HG03442 (cell line): ENCODE results near the gene FAM227B.
"Not testable (repeated sequence)": the region's sequence is repeated elsewhere in the genome, so short reads cannot be mapped to it uniquely, and the experiment has no call there.

ENCODE experiments used
- ATAC-seq: cut with Tn5 transposase; IDR thresholded peaks from one replicate; pipeline ENCODE4 v1.9.1; 2021; ENCODE audit warnings: mild to moderate bottlenecking, moderate library complexity; ENCODE audit not compliant: unreplicated experiment

The FAM227B gene

GRCh38 chr15:49441356-49441755, 179.3 kb downstream of the FAM227B start:
- no peak for ATAC-seq

- ATAC-seq: no peak
Observed at GRCh38 chr15:49439678-49440395, 180.8 kb downstream of the FAM227B start.

GRCh38 chr15:49438962-49439631, 181.5 kb downstream of the FAM227B start:
- no peak for ATAC-seq

GRCh38 chr15:49436751-49437150, 183.9 kb downstream of the FAM227B start:
- no peak for ATAC-seq

DNA sequence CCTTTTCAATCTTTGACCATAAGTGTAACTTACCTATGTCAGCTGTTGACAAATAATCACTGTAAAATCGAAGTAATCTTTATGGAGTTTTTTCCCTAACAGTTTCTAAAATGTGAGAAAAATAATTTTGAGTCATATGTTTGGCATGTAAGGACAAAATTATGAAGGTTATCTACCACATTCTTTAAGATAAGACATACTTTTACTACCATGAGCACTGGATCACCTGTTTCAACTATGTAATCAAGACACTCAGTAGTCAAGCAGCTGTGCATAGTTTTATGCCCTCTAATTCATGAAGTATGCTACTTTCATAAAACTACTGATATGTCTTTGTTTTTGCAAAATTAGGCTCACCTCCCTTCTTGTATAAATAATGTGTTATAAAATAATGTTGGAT, 185.4 kb downstream of the FAM227B start:
- ATAC-seq: no peak

GRCh38 chr15:49430046-49430445, 190.6 kb downstream of the FAM227B start:
- no peak for ATAC-seq

- no peak for ATAC-seq
Observed at GRCh38 chr15:49428409-49429095, 192.1 kb downstream of the FAM227B start.

- ATAC-seq: no peak
Observed at GRCh38 chr15:49427372-49427771, 193.2 kb downstream of the FAM227B start.

DNA sequence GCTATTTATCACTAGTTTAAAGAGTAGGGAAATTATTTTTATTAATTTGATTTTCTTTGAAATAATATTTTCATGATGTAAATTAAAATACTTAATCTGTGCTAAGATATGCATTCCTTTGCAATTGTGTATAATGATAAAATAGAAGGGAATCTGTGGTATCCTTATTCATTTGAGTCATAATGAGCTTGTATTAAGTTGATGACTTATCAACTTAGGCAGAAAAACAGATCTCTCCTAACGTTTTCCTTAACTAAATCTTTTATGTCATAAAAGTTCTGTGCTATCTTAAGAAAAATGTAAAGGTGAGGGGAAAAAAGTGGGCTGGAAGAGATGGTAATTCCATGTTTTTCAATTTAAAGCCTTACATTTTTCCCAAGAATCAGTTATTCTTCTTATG, 195.7 kb downstream of the FAM227B start:
- ATAC-seq: no peak

DNA sequence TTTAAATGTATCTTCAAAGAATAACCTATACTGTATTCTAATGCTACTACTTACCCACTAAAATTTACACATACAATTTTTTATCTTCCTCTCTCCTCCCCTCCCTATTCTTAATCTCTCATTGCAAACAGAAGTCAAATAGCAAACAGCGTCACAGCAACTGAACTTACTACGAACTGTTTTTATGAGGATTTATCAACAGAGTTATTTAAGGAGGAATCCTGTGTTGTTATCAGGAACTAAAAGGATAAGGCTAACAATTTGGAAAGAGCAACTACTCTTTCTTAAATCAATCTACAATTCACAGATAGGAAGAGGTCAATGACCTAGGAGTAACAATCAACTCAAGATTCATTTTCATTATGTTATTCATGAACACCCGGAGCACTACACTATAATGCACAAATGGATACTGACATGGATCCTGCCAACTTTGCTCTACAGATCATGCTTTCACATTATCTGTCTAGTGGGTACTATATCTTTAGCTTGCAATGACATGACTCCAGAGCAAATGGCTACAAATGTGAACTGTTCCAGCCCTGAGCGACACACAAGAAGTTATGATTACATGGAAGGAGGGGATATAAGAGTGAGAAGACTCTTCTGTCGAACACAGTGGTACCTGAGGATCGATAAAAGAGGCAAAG, 196.6 kb downstream of the FAM227B start:
- no peak for ATAC-seq

DNA sequence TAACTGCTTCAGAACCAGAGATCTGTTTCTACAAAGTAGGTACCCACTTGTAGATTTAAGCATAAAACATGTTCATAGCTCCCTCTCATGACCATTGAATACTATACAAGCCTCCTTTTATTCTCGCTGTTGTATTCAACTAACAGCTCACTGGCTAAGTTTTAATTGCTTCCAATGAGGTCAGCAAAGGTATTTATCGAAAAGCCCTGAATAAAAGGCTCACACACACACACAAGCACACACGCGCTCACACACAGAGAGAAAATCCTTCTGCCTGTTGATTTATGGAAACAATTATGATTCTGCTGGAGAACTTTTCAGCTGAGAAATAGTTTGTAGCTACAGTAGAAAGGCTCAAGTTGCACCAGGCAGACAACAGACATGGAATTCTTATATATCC, 197.6 kb downstream of the FAM227B start, which contains the start of gene FGF7:
TSS of gene FGF7 (plus strand) at position 222 of the 400 bp plus-strand sequence. CDS start 1,056 bp downstream, outside the sequence.
- ATAC-seq: no peak

DNA sequence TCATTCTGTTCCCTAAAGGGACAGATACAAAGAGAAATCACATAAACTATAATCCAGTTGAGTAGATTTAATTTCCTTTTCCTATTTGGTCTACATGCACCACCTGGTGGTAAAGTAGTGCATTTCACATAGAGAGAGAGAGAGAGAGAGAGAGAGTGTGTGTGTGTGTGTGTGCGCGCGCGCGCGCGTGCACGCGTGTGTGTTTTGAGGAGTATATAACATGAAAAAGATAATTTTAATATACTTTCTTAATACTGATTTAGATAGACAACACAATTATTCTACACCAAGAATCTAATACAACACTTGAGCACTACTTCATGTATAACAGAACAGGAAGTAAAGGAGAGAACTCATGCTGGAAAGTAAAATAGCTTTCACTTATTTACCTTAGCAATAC, 198.6 kb downstream of the FAM227B start:
- ATAC-seq: no peak

GRCh38 chr15:49418811-49419210, 201.8 kb downstream of the FAM227B start:
- ATAC-seq: no peak

GRCh38 chr15:49415638-49416037, 205.0 kb downstream of the FAM227B start:
- ATAC-seq: no peak

DNA sequence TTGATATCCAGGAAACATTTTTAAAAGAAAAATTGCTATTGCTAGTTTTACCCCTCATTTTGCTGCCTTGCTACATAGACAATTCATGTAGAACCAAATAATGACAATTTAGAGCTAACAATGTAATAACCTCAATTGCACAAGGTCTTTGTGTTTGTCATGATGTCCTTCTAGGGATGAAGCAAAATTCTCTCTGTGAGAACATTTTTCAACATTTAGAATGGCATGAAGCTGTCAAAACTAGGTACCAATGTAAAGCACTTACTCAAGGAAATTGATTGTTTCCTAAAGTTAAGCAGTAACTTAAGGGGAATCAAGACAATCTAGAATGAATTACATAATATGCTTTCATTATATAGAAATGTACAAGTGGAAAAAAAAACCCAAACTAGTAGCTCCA, 205.5 kb downstream of the FAM227B start:
- ATAC-seq: no peak

DNA sequence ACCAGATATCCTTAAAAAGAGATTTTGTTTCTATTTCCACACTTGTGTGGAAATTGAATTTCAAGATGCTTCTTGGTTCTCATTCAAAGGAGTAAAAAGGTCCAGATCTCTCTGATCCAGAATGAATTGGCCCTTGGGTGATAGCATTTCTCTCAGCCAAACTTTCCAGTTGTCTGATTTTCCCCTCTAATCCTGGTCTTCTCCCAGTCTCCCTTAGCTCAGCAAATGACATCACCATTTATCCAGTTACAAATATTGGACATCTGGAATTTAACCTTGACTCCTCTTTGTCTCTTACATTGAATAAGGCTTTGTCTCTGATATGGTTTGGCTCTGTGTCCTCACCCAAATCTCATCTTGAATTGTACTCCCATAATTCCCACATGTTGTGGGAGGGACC, 207.8 kb downstream of the FAM227B start:
- no peak for ATAC-seq

DNA sequence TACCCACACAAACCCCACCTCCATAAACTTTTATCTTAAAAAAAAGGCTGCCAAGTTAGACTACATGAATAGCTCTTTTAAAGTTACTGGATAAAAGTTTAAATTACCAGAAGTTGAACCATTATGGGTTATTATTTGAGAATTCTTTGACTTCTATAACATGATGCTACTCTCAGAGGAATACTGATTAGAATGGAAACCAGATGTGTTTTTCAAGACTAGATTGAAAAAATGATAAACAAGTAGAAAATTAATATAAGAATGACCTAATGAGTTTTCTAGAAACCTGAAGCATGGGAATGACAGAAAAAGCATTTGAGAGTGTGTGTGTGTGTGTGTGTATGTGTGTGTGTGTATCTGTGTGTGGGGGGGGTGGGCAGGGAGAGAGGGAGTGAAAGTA, 210.0 kb downstream of the FAM227B start:
- ATAC-seq: no peak

DNA sequence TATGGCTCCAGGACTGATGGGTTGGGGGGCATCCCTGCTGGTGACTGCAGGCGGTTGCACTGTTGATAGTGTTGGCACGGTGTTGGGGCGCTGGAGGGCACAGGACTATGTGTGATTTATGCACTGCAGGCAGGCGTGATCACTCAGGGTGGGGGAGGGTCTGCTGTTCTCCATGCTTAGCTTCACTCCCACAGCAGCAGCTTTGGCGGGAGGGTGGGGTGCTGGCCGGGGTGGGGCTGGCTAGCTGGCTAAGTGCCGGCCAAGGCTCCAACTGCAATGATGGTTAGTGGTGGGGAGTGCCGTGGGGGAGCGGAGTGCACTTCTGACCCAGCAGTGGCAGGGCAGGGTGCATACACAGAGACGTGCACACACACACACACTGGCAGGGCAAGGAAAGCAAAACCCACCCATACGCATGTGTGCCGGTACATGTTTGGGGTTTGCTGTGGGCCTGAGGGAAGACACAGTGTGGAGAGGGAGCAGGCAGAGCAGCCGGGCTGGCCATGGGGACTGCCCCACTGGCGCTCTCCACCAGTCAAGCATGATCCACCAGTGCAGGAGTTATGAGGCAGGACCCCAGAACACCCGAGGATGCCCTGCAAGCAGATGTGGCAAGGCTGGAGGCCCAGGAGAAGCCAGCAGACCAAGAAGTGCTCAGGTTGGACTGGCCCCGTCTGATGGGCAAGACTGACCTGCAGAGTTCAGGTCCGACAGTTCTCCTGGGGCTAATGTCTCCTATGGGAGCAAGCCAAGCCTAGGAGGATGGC, 214.1 kb downstream of the FAM227B start:
- ATAC-seq: no peak

DNA sequence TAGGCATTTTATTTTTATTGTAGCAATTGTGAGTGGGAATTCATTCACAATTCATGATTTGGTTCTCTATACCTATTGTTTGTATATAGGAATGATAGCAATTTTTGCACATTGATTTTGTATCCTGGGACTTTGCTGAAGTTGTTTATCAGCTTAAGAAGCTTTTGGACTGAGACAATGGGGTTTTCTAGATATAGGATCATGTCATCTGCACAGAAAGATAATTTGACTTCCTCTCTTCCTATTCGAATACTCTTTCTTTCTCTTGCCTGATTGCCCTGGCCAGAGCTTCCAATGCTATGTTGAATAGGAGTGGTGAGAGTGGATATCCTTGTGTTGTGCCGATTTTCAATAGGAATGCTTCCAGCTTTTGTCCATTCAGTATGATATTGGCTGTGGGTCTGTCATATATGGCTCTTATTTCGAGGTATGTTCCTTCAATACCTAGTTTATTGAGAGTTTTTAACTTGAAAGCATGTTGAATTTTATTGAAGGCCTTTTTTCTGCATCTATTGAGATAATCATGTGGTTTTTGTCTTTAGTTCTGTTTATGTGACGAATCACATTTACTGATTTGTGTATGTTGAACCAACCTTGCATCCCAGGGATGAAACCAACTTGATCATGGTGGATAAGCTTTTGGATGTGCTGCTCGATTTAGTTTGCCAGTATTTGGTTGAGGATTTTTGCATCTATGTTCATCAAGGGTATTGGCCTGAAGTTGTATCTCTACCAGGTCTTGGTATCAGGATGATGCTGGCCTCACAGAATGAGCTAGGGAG, 217.9 kb downstream of the FAM227B start:
- ATAC-seq: not testable (repeated sequence)

GRCh38 chr15:49387471-49387870, 233.1 kb downstream of the FAM227B start:
- ATAC-seq: no peak
